GM19455 (cell line): ENCODE measurements around the gene GFRA1.
"Not testable (repeated sequence)": the region's sequence is repeated elsewhere in the genome, so short reads cannot be mapped to it uniquely, and the experiment has no call there.

ENCODE experiments used
- ATAC-seq: cut with Tn5 transposase; IDR thresholded peaks from one replicate; pipeline ENCODE4 v1.9.1; 2021; ENCODE audit not compliant: unreplicated experiment

Gene GFRA1

DNA sequence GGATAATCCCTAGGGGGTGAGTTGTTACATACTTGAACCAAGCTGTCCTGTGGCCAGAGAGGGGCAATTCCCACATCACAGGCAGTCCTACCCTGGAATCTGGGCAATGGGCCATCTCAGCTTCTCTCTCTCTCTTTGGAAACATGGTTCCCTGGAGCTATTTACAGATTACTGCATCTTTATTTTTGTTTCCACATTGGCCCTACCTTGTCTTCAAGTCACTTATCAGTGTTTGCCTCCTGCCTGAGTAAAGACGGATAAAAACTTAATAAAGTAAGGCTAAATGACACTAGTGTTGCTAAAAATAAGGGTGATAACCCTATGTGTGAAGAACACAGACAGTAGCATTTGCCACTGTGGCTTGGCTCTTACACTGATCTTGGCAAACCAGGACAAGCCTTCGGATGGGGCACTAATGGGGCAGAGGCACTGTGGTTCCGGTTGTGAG, 228.2 kb downstream of the GFRA1 start:
- no peak for ATAC-seq

DNA sequence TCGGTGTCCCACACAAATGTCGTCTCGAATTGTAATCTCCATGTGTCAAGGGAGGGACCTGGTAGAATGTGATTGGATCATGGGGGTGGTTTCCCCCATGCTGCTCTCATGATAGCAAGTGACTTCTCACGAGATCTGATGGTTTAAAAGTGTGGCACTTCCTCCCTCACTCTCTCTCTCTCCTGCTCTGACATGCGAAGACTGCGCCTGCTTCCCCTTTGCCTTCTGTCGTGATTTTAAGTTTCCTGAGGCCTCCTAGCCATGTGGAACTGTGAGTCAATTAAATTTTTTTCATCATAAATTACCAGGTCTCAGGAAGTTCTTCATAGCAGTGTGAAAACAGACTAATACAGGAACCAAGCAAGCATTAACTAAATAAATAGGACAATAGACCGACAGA, 229.1 kb downstream of the GFRA1 start:
- no peak for ATAC-seq

DNA sequence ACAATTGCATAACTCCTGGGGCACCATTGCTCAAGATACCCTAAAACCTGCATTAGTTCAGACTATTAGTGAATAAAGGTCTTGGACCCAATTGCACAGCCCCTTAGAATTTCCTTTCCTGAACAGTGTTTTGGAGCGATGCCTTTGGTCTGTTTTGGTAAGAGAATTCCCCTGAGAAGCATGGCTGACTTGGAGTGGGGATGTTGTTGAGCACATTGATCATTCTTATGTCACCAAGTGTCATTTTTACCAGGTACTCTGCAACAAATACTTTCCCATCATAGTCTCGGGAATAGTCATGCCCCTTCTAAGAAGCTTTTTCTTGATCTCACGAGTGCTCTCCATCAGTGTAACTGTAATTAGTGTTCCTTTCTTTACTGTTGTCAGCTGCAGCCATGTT, 229.7 kb downstream of the GFRA1 start:
- no peak for ATAC-seq

DNA sequence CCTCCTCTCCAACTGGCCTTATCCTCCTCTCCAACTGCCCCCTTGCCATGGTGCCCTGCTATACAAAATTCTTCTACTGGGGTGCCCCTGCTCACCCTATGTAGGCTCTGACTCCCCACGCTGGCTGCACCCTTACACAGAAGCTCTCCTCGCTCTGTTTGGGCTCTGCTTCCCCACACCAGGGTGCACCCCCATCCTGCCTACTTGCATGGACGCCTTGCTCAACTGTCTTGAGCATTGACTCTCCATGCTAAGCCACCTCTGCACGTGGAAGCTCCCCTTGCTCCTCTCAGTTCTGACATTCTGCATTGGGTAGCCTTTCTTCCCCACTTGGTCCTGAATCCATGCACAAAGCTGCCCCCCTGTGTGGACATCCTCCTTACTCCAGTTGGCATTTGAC, 231.1 kb downstream of the GFRA1 start:
- ATAC-seq = no peak

DNA sequence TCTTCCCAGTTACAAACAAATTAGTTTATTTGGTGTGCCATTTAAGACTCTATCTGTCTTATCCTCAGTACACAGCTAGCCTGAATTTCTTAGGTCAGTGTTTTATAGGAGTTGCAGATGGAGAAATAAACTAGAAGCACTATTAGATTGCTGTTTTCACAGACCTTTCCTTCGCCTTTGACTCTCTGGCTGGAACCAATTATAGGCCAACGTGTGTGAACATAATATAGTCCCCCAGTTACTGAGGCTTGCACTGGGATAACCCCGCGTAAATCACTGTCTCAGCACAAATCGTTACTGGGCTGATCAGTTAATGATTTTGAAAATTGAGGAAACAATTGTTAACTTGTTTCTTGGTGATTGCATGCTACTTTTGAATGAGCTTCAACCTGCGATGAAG, 233.4 kb downstream of the GFRA1 start:
- no peak for ATAC-seq

DNA sequence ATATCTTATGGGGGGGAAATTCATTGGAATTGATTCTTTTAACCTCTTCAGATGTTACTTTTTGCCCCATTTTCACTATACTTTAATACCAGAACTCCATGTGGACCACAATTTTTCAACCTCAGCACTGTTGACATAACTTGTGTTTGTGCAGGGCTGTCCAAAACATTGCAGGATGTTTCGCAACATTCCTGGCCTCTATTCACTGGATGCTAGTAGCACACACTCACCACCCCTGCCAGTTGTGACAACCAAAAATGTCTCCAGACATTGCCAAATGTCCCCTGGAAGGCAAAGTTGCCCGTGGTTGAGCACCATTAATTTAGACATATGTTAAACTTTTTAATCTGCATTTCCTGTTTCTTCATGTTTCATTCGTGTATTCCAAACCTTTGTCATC, 234.7 kb downstream of the GFRA1 start:
- ATAC-seq = no peak

DNA sequence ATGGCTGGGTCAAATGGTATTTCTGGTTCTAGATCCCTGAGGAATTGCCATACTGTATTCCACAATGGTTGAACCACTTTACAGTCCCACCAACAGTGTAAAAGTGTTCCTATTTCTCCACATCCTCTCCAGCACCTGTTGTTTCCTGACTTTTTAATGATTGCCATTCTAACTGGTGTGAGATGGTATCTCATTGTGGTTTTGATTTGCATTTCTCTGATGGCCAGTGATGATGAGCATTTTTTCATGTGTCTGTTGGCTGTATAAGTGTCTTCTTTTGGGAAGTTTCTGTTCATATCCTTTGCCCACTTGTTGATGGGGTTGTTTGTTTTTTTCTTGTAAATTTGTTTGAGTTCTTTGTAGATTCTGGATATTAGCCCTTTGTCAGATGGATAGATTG, 237.6 kb downstream of the GFRA1 start:
- ATAC-seq = not testable (repeated sequence)

DNA sequence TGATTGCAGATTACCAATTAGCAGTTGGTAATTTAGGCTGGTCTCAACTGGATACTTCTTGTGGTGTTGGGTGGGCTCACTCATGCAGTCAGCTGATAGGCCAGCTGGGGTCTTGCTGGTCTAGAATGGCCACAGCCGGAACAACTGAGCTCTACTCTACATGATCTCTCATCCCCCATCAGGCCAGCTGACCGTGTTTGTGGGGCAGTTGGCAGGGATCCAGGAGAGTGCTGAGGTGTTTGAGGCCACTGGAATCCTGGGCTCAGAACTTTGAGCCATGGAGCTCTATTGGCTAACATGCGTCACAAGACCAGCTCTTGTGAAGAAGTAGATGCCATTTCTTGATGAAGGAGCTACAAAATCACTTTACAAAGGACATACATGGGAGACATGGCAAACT, 242.4 kb downstream of the GFRA1 start:
- no peak for ATAC-seq

DNA sequence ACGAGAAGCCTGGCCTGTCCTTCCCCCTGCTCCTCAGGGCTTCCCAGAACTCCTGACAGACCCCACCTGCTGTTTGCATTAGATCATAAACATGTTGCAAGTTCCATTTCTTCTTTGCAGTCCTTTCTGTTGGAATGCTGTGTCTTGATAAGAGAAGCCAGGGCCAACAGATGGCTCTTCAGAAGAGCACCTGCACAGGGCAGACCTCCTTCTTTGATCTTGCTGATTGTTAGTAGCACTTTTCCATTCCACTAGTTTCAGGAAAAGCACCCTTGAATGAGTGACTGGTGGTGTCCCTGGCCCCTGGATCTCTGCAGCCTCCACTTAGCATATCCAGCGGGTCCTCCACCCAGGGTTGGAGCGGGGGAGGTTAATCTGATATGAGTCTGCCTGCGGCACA, 243.2 kb downstream of the GFRA1 start:
- no peak for ATAC-seq

DNA sequence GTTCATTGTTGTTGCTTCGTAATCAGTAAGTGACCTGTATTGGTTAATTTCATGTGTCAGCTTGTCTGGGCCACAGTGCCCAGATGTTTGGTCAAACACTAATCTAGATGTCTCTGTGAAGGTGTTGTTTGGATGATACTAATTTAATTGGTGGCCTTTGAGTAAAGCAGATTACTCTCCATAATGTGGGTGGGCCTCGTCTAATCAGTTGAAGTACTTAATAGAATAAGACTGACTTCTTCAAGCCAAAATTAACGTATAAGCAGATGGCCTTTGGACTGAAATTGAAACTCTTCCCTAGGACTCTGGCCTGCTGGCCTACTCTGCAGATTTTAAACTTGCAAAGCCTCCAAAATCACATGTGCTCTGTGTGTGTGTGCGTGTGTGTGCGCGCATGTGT, 245.7 kb downstream of the GFRA1 start:
- ATAC-seq = no peak

DNA sequence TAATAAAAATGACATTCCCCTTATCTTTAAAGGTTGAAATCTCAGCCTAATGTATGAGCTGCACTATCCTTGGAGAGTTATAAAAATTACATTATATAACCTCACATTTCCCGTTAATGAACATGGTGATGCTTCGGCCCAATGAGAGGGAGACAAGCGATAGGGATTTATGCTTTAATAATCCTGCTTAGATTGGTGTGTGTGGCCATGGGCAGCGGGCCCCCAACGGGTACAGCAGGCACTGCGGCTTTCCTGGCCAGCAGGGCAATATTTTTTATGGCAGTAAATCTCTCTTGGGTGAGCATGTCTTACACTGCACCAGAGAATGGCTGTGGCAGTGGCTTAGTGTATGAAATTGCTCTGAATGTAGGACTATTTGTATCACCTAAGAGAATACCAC, 246.3 kb downstream of the GFRA1 start:
- ATAC-seq = no peak

DNA sequence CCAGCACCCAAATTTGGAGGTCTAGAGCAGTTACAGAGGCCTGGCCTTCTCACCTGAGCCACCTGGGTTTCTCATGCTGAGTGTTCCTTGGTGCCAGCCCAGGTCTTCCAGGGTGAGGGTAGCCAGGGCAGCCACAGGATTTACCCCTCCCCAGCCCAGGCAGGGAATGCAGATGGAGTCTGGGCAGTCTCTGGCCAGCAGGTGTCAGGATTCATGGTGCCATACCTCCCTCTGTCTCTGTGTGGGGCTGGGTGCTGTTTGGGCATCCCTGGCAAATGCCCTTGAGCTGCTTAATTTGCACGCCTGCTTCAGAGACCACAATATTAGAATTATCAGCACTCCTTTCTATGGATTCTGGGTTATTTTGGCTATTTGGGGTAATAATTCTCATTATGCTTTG, 246.7 kb downstream of the GFRA1 start:
- no peak for ATAC-seq

DNA sequence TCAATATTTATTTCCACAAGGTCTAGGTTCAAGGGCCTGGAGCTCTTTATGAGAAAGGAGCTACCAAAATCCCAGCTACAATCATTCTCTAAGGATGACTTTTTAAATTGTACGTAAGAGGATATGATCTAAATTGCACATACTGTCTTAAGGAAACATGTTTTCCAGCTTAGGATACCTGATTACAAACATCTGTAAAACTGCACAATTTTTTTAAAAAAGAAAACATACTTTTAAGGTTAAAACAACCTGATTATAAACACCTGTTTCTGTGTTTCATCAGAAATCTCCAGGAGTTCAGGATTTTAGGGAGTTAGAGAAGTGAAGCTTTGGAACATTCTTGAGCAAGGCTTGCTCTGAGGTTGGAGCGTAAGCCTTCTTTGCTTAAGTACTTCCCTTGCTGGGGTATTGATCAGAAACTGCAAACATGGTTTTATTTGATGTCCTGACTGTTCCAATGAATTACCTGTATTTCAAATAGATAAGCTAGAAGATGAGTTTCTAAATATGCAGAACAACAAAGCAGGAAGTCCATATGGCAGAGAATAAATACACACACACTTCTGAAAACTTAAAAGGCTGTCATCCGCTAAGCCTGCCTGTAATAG, 248.6 kb downstream of the GFRA1 start:
- ATAC-seq = no peak

DNA sequence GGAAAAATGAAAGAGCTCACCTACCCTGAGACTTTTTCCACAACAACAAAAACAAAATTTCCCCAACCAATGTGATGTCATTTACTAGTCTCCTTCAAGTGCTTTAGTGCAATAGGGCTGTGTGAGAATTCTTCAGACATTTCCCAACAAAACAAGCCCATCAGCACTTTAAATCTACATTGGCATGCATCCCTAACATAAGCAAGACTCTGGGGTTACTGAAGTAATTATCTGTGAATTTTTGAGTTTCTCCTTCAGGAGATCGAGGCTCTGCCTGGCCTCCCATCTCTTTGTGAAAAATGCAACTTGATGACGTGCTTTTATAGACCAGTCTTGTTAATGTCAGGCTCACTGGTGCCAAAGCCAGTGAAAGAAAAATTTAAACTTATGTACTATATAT, 255.6 kb downstream of the GFRA1 start:
- no peak for ATAC-seq

DNA sequence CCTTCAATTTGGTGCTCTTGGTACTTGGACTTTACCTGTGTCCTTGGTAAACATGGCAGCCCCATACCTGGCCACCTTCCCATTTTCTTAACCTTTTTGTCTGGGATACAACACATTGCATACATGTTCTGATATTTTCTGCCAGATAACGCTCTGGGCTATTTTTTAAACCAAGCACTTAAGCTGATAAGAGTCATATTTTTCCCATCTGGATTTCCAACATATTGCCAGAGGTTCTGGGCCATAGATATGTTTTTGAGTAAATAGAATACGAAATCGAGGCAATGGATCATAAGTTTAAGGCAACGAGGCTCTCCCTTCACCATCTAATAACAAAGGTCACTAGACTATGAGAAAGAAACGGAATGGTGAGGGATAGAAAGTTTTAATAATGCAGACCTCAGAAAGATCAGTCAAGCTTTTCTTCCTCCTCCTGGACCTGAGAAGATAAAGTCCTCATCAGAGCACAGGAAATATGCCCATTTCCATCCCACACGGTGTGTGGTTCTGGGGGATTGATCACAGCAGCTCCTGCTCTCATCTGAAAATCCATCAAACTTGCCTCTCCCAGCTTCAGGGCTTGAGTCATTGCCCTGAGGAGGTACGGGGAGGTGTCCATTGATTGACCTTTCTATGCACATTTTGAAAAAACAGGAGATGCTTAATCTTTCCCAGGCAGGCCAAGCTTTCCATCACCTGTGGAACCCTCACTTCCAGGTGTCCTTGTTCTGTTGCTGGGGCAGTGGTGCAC, 257.2 kb downstream of the GFRA1 start:
- ATAC-seq = no peak

DNA sequence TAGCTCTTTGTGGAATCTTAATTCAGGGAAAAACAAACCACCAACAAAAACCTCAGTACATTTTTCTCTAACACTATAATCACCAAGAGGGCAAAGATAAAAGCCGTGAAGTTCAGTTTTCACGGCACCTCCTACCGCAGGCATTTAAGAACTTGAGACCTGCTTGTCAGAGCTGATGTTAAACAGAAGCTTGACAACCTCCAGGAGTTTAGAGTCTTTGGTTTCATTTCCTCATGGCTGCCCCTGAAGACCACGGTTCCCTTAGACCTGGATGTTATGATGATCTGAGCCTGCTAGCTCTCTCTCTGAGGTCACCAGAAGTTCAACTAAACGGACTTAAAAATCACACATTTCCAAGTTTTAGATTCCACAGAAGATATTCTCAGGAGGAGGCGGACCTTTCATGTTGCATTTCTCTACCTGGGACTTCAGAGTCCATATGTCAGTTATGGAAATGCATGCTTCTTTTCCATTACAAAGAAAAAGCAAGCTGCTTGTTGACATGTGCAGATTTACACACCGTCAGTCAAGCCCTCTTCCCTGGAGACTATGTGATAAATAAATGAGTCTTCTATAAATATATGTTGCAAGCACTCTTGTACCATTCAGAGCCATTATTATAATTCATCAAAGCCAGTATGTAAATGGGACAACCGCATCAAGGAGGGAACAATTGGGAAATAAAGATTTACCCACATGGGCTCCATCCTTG, 258.0 kb downstream of the GFRA1 start:
- no peak for ATAC-seq

DNA sequence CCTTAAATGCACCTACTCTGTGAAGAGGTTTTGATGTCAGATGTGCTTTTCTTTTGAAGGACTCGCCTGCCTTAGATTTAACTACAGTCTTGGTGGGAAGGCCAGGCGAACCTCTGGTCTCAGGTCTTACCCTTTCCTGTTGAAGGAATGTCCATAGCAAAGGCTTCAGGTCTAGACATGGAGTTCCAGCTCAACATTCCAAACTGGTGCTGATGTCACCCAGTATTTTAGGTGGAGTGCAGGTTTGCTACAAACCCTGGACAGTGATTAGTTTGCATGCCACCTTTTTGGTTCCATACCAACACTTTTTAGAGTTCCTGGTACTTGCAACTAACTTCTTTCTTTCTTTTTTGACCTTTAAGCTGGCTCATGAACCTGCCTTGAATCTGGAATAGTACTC, 258.7 kb downstream of the GFRA1 start:
- ATAC-seq = no peak

DNA sequence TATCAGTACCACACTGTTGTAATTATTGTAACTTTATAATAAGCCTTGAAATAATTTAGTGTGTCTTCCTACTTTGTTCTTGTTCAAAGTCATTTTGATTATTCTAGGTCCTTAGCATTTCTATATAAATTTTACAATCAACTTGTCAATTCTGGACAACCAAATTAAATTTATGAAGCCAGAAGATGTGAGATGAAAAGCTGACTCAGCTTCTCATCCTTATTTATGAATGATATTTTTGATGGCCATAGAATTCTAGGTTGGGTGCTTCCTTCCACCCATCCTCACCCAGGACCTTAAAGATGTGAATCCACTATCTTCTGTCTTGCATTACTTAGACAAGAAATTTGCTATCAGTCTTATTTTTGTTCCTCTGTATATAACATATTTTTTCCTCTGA, 261.1 kb downstream of the GFRA1 start:
- ATAC-seq = no peak

DNA sequence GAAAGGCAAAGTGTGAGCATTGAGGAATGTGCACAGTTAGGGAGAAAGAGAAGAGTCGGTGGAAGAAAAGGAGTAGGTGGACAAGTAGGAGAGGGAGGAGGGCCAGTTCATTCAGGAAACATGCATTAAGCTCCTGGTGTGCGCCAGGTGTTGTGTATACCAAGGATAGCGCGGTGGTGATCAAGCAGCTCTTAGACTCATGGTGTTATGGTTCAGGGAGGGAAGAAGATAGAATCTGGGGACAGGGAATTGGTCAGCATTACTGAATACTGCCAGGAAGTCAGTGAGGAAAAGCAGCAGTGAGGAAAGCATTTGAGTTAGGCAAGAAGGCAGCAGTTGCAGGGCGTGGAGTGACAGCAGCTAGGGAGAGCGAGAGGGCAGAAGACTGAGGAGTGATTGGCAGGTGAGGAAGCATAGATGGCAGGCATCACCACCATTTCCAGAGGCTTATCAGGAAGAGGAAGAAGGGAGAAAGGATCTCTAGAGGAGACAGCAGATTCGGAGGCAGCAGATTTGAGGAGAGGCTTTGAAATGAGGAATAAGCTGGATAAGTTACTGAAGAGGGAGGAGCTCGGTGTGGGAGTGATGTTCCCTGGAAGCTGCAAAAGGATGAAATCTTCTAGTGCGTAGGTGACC, 265.6 kb downstream of the GFRA1 start:
- no peak for ATAC-seq
